Left lung (tissue), 10 donors: ENCODE measurements around the gene BBX. TPM values are rescaled to one million over a fixed set of nuclear protein-coding genes. Genes with fewer than 3 reads are reported as not detected.

Experiments used
- ATAC-seq: fragments of 200-7000 bp; cut with Tn5 transposase; one replicate; pipeline ENCODE4 v1.9.1; 2020; ENCODE audit warnings: moderate library complexity
- DNase-seq, 4 donors: peaks; one replicate each; pipeline ENCODE4 v3.0.0-alpha.2; 2013 to 2020
- H3K27ac ChIP-seq, 2 donors: fragments of 200-600 bp; sonication (generic) in 1 of 2; one replicate each; pipeline versions ENCODE4 v1.5.0 to v1.8.0; 2020 to 2021
- H3K27me3 ChIP-seq, 2 donors: fragments of 200-600 bp; sonication (generic) in 1 of 2; one replicate each; pipeline versions ENCODE4 v1.5.0 to v1.8.0; 2020 to 2021
- H3K36me3 ChIP-seq, 2 donors: fragments of 200-600 bp; sonication (generic) in 1 of 2; one replicate each; pipeline versions ENCODE4 v1.5.0 to v1.8.0; 2020 to 2021
- H3K4me1 ChIP-seq, 2 donors: fragments of 200-600 bp; one replicate each; pipeline ENCODE4 v1.8.0; 2021
- H3K4me3 ChIP-seq, 2 donors: fragments of 200-600 bp; sonication (generic) in 1 of 2; one replicate each; pipeline versions ENCODE4 v1.5.0 to v1.8.0; 2020 to 2021; ENCODE audit warnings: mild to moderate bottlenecking in 1 of 2
- H3K9me3 ChIP-seq, 2 donors: fragments of 200-600 bp; sonication (generic) in 1 of 2; one replicate each; pipeline versions ENCODE4 v1.5.0 to v1.8.0; 2020 to 2021
- CTCF ChIP-seq, 2 donors: fragments of 200-600 bp; sonication (generic) in 1 of 2; IDR thresholded peaks; one replicate each; pipeline versions ENCODE4 v1.5.0 to v1.8.0; 2021; ENCODE audit warnings: antibody characterized with exemption in 2 of 2
- intact Hi-C, 2 donors: fragments of 100-400 bp; cut with DNase I; formaldehyde crosslinking; loops; one replicate each; pipeline versions ENCODE4 v1.11.2 to v1.14.2; 2022
- polyA plus RNA-seq, 6 donors: library from polyadenylated mRNA; unstranded; fragments of 120-200 nt; gene quantifications; one replicate each; pipeline ENCODE4 v1.2.1, GENCODE V29; 2013; ENCODE audit not compliant: insufficient read length in 6 of 6
- total RNA-seq, 2 donors: library from RNA; stranded (reverse); fragmentation: NEBNext Ultra II Directional; extraction: Animal tissue kit (Norgen Biotek cat#: 25700); gene quantifications; one replicate each; pipeline ENCODE4 v1.2.1, GENCODE V29; 2021
- donor health status: DM: no; HTN: yes; CAD: no.
- donor health status: DM: no; HTN: no; CAD: no.

Gene BBX
- total and polyA plus RNA-seq, 8 donors, result 43.0 to 67.1 (median 53.3) TPM

- intact Hi-C loops, result no loop called here
- peak in 1 of 4 donors; percentile 31 for DNase-seq
Observed at GRCh38 chr3:107822308-107822707, 299.5 kb downstream of the BBX start.

GRCh38 chr3:107824822-107825371, 302.1 kb downstream of the BBX start:
- H3K9me3 ChIP-seq, result no peaks in the 10 kb centered on the region
- no peak overlapping the region for H3K27ac ChIP-seq
- H3K4me3 ChIP-seq, result no peak overlapping the region
- ATAC-seq (peak; percentile 77), DNase-seq (peak in 1 of 4 donors; percentile 8)
- intact Hi-C loops, result no loop called here
- TF ChIP-seq CTCF (IDR thresholded peaks at IDR 0.05), result no peak
- H3K27me3 ChIP-seq, result no peaks in the 10 kb centered on the region
- H3K4me1 ChIP-seq, result no peaks in the 10 kb centered on the region
- H3K36me3 ChIP-seq, result no peaks in the 10 kb centered on the region

More at GRCh38 chr3:107822308-107822707, 299.5 kb downstream of the BBX start:
- Histone ChIP-seq H3K27ac (no peak overlapping the region), H3K36me3 (no peaks in the 10 kb centered on the region), H3K4me1 (peaks cover 0 to 7% of the 10 kb centered on the region in 2 donors), H3K27me3 (no peaks in the 10 kb centered on the region), H3K9me3 (no peaks in the 10 kb centered on the region), H3K4me3 (no peak overlapping the region)
- ATAC-seq, result no peak
- TF ChIP-seq CTCF (IDR thresholded peaks at IDR 0.05), result no peak

- Histone ChIP-seq H3K36me3 (no peaks in the 10 kb centered on the region), H3K9me3 (no peaks in the 10 kb centered on the region), H3K4me3 (no peak overlapping the region), H3K4me1 (no peaks in the 10 kb centered on the region), H3K27me3 (no peaks in the 10 kb centered on the region), H3K27ac (no peak overlapping the region)
- TF ChIP-seq CTCF (IDR thresholded peaks at IDR 0.05), result no peak
- intact Hi-C loops, result no loop called here
- DNase-seq (no peak), ATAC-seq (peak; percentile 25)
Observed at GRCh38 chr3:107825556-107825955, 302.8 kb downstream of the BBX start.

- H3K4me3 ChIP-seq, result no peak overlapping the region
- no peak for TF ChIP-seq CTCF (IDR thresholded peaks at IDR 0.05)
- intact Hi-C loops, result no loop called here
- H3K9me3 ChIP-seq, result no peaks in the 10 kb centered on the region
- H3K4me1 ChIP-seq, result no peaks in the 10 kb centered on the region
- no peaks in the 10 kb centered on the region for H3K36me3 ChIP-seq
- H3K27me3 ChIP-seq, result no peaks in the 10 kb centered on the region
- ATAC-seq (no peak), DNase-seq (no peak)
- H3K27ac ChIP-seq, result no peak overlapping the region
Observed at GRCh38 chr3:107826727-107827126, 304.0 kb downstream of the BBX start.

GRCh38 chr3:107829185-107829584, 306.4 kb downstream of the BBX start:
- H3K4me1 ChIP-seq, result no peaks in the 10 kb centered on the region
- DNase-seq (no peak), ATAC-seq (no peak)
- intact Hi-C loops, result no loop called here
- TF ChIP-seq CTCF (IDR thresholded peaks at IDR 0.05), result no peak
- H3K27ac ChIP-seq, result no peak overlapping the region
- no peak overlapping the region for H3K4me3 ChIP-seq
- H3K9me3 ChIP-seq, result no peaks in the 10 kb centered on the region
- no peaks in the 10 kb centered on the region for H3K27me3 ChIP-seq
- H3K36me3 ChIP-seq, result no peaks in the 10 kb centered on the region
